ENCODE results near the gene UFSP1.
"Not testable (repeated sequence)": the region's sequence is repeated elsewhere in the genome, so short reads cannot be mapped to it uniquely, and the experiment has no call there.

The UFSP1 gene

DNA sequence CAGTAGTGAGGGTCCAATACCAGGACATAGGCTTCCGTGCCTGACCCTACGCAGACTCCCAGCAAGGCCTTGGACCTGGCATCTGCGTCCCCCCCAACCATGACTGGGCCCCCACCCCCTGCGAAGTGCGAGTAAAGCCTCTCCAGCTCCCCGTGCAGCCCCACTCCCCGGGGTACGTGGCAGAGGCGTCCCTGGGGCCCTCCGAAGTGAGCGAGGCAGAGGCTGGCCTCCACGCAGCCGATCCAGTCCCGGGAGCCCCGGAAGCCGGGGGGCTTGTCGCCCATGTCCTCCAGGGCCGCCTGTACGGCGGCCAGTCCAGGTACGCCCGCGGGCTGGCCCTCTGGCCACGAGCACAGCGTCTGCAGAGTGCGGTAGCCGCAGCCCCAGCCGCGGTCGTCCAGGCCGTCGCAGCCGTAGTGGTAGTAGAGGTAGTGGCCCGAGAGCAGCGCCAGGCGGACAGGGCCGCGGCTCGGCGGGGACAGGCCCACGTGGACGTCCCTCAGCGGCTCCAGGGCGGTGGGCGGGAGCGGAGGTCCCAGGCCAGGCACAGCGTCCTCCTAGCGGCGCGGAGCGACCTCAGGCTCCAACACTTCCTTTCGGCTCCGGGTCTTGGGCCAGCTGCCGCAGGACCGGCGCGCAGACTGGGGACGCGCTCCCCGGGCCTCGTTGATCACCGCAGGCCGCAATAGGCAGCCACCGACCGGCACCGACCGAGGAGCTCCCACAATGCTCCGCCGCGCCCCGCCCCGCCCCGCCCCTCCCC is at the start of gene UFSP1:
UFSP1 (minus strand) TSS at position 728 of the 763 bp plus-strand sequence; CDS start at position 284, 444 bp downstream.
- no peak for DNase-seq

DNA sequence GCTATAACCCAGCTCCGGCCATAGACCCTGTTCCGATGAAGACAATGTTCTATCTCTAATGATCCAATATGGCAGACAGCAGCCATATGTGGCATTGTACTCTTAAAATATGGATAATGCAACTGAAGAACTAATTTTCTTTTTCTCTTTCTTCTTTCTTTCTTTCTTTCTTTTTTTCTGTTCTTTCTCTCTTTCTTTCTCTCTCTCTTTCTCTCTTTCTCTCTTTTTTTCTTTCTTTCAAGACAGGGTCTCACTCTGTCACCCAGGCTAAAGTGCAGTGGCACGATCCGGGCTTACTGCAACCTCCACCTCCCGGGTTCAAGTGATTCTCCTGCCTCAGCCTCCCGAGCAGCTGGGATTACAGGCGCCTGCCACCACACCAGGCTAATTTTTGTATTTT is 46.7 kb upstream of the UFSP1 start:
- not testable (repeated sequence) for DNase-seq

DNA sequence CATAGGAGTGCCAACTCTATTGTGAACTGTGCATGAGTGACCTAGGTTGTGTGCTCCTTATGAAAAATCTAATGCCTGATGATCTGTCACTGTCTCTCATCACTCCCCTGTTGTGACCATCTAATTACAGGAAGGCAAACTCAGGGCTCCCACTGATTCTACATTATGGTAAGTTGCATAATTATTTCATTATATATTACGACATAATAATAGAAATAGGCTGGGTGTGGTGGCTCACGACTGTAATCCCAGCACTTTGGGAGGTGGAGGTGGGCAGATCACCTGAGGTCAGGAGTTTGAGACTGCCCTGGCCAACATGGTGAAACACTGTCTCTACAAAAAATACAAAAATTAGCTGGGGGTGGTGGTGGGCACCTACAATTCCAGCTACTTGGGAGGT is 45.9 kb upstream of the UFSP1 start:
- DNase-seq = not testable (repeated sequence)

DNA sequence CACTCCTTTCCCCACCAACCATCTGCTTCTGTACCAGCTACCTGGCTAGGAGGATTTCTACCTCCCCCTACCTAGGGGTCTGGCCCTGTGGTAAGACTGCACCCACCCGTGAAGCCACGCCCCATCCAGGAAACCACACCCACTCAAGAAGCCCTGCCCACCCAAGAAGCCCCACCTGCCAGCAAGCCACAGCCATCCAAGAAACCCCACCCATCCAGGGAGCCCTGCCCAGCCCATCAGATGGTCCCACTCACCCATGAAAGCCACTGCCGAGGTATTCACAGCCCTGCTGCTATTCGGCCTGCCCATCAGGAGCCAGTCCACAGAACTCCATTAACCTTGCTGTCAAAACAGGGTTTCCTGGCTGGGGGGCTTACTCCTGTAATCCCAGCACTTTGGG is 44.2 kb upstream of the UFSP1 start:
- no peak for DNase-seq

DNA sequence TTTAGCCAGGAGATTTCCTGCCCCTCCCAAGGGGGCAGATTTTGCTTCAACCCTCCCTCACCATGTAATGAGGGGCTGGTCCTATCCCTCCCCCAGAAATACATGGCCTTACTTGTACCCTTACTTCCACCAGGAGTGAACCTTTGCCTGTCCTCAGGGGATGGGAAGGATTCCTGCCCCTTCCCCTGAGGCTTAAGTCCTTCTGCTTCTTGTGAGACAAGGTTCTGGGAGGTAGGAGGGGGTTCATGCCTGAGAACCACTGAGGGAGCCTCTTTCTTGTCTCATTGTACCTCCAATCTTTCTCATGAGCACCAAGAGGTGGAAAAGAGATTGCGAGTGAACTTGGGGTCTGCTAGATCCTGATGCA is 40.3 kb upstream of the UFSP1 start:
- no peak for DNase-seq

DNA sequence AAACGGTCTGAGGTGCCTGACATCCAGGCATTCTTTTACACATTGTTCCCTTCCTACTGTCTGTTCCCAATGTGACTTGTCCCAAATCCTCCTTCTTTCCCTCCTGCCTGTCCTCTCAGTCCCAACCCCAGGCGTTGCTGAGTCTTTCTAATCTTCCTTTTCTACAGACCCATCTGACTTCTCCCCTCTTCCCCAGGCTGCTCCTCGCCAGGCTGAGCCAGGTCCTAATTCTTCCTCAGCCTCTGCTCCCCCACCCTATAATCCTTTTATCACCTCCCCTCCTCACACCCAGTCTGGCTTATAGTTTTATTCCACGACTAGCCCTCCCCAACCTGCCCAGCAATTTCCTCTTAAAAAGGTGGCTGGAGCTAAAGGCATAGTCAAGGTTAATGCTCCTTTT is 34.1 kb upstream of the UFSP1 start:
- DNase-seq = not testable (repeated sequence)

DNA sequence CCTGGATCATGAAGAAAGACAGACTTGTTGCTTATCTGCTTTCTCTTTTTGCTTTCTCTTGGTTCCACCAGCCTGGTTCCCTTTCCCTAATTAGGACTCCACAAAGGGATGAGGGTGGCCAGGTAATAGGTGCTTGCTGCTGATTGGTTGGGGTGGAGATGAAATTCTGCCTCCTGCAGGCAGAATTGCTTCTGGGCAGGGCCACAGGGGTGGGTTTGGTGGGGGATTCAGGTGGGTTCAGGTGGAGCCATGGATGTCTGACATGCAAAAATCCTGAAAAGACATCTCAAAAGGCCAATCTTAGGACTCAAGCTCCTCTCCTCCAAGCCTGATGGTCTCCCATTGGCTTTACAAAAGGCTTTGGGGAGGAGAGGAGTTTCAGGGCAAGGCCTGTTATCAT is 31.5 kb upstream of the UFSP1 start:
- DNase-seq = no peak

DNA sequence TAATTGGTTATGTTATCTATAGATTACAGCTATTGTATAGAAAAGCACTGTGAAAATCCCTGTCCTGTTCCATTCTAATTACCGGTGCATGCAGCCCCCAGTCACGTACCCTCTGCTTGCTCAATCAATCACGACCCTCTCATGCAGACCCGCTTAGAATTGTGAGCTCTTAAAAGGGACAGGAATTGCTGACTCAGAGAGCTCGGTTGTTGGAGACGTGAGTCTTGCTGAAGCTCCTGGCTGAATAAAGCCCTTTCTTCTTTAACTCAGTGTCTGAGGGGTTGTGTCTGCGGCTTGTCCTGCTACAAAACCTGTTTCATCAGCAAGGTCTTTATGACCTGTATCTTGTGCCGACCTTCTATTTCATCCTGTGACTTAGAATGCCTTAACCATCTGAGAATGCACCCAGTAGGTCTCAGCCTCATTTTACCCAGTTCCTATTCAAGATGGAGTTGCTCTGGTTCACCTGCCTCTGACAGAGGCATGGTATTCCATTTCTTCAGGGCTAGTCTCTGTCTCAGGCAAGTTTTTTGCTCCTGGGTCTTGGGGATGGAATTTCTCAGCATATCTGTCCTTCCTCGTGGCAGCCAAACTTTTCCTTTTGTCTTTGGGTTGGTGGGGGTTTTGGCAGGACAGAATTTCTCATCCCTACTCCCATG is 30.4 kb upstream of the UFSP1 start:
- not testable (repeated sequence) for DNase-seq

DNA sequence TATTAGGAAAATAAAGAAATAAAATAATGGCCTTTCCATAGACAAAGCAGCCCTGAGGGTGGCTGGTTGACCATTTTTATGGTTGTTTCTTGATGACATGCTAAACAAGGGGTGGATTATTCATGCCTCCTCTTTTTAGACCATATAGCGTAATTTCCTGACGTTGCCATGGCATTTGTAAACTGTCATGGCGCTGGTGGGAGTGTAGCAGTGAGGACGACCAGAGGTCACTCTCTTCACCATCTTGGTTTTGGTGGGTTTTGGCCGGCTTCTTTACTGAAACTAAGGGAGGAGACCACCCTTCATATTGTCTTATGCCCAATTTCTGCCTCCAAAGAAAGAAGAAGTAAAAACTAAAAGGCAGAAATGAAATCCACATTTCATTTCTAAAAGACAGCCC is 29.8 kb upstream of the UFSP1 start:
- DNase-seq = not testable (repeated sequence)

DNA sequence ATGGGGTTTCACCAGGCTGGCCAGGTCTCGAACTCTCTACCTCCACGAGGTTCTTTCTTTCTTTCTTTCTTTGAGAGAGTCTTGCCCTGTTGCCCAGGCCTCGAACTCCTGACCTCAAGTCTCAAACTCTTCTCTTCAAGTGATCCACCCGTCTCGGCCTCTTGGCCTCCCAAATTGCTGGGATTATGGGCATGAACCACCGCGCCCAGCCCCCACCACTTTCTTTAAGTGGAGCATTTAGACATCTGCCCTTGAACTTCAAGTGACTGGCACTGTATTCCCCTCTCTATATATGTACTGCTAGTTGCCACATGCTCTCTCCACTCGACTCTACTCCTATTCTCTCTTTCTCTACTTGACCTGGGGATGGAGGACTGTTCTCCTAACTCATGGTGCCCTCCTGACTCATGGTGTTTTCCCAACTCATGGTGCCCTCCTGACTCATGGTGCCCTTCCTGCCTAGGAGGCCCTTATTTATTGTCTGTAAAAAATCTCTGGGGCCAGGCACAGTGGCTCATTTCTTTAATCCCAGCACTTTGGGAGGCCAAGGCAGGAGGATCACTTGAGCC is 25.4 kb upstream of the UFSP1 start:
- no peak for DNase-seq

DNA sequence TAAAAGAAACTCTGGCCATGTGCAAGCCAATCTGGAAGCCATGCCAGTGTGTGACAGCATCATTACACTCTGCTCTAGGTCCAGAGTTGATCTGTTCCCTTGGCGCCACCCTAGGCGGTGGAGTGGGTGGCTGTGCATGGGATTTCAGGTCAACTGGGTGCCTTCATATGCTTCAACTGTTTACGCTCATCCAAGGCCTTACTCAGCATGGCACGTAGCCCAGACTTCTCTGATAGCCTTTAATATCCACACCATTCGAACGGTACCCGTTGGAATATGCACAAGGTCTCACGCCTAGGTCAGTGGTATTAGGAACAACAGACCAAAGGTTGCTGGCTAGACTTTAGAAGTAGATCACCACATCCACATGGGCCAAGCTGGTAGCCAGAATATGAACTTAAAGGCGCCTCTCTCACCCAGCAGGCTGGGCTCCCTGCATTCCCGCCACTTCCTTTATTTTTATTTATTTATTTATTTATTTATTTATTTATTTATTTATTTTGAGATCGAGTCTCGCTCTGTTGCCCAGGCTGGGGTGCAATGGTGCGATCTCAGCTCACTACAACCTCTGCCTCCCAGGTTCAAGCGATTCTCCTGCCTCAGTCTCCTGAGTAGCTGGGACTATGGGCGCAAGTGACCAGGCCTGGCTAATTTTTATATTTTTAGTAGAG is 24.8 kb upstream of the UFSP1 start:
- DNase-seq = no peak

DNA sequence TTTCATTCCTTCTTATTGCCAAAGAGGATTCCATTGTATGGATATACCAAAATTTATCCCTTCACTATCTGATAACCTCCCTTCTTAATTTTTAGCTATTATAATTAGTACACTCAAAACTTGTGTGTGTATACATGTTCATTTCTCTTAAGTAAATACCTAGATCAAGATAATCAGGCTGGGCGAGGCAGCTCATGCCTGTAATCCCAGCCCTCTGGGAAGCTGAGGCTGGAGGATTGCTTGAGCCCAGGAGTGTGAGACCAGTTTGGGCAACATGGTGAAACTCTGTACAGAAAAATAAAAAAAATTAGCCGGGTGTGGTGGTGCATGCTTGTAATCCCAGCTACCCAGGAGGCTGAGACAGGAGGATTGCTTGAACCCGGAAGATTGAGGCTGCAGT is 22.0 kb upstream of the UFSP1 start:
- no peak for DNase-seq

DNA sequence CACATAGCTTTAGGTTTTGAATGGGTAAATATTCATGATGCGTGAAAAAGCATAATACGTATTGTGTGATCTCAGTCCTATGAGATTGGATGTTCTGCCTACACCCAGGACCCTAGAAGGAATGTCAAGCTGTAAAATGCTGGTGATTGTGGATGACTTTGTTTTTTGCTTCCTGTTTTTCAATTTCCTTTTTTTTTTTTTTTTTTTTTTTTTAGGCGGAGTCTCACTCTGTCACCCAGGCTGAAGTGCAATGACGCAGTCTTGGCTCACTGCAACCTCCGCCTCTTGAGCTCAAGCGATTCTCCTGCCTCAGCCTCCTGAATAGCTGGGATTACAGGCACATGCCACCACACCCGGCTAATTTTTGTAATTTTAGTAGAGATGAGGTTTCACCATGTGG is 20.9 kb upstream of the UFSP1 start:
- not testable (repeated sequence) for DNase-seq

DNA sequence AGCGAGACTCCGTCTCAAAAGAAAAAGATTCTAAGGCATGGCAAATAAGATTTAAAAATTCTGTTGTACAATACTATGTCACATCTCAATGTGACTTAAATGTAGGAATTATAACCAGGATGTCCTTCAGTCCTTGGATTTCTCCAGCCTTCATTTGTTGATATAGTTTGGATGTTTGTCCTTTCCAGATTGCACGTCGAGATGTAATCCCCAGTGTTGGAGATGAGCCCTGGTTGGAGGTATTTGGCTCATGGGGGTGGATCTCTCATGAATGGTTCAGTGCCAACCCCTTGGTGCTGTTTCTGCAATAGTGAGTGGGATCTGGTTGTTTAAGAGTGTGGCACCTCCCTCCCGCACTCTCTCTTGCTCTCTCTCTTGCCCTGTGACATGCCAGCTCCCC is 19.0 kb upstream of the UFSP1 start:
- DNase-seq = no peak

DNA sequence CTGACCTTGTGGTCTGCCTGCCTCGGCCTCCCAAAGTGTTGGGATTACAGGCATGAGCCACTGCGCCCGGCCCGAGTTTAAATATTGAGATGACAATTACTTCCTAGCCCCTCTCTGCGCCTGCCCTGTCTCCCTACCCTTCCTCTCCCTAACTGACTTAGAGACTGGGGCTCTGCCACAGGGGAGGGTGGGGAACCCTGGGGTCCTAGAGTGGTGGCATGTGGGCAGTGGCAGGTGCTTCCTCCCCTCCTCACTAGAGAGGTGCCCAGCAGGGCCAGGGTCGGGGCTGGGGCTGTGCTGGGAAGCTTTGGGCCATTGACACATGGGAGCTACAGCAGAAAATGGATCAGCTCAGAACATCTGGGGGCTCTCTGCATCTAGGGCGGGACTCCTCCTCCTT is 13.1 kb upstream of the UFSP1 start:
- no peak for DNase-seq

DNA sequence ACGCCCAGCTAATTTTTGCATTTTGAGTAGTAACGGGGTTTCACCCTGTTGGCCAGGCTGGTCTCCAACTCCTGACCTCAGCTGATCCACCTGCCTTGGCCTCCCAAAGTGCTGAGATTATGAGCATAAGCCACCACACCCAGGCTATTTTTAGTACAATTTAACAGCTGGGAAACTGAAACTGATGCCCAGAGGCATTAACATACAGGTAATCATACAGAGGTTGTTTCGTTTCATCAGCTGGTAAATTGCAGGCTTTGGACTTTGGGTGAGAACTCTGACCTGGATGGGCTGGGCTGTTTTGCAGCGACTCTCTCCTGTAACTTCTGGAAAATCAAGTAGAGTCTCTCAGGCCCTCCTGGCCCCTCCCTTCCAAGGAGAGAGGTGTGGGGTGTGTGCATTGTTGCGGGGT is 12.4 kb upstream of the UFSP1 start:
- DNase-seq = no peak

DNA sequence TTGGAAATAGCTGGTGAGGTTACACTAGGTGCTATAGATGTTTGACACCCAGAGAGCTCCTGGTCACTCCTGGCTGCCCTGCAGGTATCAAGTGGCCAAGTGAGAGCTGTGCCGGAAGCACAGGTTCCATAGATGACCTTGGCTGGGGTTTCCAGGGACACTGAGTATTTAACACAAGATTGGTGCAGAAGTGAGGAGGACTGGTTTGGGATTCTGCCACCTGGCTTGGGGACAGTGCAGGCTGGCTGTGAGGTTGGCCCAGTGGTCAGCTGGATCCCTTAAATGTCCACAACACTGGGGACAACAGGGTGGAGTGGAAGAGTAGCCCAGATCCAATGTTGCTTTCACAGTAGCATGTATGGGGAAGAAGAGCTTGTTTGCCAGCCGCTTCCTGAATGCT is 11.5 kb upstream of the UFSP1 start:
- no peak for DNase-seq

DNA sequence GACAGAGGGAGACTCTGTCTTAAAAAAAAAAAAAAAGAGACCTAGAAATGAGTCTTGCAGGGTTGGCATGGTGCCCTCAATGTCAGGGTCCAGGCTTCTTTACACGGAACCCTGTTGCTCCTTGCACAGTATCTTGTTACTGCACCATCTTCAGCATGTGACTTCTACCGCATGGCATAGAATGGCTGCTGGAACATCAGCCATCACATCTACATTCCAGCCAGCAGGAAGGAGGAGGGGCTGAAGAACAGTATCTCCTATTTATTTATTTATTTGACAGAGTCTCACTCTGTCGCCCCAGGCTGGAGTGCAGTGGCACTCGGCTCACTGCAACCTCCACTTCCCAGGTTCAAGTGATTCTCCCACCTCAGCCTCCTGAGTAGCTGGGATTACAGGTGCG is 9.9 kb upstream of the UFSP1 start:
- no peak for DNase-seq

DNA sequence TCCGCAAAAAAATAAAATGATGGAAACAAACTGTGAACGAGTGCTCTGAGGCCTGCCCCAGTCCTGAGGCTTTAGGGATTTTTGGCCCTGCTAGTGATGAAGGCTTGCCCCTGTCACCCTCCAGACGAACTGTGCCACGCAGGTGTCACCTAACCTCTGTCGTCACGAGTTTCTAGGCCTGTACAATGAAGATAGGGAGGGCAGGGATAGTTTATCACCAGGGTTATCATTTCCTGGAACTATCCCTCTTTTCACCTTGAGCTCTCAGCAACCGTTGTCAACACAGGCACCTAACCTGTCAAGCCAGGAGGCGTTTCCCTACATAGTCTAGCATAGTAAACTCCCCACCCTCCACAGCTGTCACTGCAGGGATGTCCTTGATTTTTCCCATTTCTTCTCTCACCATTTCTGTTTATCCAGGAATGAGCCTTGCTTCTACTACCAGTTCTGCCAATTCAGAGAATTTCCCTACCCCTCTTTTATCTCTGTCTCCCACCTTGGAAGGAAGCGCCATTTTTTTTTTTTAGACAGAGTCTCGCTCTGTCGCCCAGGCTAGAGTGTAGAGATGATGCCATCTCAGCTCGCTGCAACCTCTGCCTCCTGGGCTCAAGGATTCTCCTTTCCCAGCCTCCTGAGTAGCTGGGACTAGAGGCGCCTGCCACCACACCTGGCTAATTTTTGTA is 8.4 kb upstream of the UFSP1 start:
- no peak for DNase-seq

DNA sequence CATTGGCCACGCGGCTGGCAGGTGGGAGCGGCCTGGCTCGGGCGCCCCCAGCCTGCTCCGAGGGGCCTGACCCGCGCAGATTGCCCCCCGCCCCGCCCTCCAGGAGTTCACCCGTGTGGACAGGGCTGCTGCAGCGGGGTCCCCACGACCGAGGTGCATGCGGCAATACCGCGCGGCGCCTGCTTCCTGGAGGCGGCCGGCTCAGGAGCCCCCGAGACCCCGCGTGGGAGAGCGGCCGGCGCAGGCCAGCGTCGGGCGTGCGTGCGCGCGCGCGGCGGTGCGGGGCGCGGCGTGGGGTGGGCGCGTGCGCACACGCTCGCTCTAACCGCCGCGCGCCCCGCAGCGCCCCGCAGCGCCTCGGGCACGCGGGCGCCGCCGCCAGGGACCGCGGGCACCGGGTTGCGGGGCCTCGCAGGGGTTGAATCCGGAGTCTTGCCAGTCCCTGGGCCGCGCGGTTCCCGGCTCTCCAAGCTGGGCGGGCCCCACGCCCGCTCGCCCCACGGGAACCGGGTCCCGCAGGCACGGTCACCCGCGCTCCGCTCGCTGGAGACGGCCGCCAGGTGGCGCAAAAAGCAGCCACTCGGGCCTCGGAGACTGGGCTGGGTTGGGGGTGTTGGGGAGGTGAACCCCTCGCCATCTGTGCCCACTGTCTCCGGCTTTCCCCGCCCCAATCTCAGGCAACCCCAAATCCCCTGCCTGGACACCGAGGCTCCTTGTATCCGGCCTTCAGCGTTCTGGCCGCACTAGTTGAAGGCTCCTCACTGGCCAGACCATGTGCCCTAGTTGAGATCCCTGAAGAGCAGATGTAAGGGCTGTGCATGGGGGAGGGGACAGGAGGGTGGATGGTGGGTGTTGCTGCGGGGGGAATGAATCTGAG is 7.5 kb upstream of the UFSP1 start:
- no peak for DNase-seq

DNA sequence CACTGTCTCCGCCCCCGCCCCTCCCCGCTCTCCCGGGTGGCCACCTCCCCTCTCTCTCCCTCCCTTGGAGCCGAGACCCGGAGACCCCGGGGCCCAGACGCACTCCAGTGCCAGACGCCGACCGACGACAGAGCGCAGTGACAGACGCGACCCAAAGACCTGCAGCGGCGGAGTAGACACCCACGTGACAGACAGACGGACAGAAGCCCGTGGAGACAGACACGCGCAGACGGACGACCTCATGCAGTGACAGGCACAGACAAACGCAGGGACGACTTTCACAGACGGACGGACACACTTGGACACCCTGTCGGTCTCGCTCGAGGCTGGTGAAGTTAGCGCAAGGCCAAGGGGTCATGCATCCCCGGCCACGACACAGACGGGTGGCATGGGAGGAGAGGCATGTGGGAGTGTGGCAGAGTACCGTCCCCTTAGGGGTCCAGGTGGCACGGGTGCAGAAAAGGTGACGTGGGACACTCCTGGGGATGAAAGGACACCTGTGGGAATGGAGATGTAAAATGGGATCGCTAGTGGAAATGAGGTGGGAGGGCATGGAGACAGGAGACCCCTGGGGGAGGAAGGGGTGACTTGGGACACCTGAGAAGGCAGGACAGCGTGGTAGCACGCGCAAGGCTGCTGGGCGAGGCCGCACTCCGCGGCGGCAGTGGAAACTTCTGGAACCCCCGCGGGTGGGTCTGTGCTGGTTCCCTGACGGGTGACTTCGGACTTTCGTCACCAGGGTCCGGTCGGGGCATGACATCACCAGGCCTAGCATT is 6.6 kb upstream of the UFSP1 start:
- DNase-seq = no peak

DNA sequence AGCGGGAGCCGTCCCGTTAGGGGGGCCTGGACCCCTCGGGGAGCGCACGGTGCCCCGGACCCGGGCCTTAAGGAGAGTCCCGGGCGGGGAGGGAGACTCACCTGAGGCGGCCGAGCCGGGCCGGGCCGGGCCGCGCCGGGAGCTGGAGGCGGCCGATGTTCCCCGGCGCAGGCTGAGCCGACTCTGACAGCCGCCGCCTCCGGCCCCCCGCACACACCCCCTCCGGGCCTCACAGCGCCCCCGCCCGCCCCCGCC is 6.1 kb upstream of the UFSP1 start, which contains the start of gene ACHE:
ACHE (minus strand) TSS at position 188 of the 255 bp plus-strand sequence. CDS start 1,656 bp downstream, outside the sequence.
- no peak for DNase-seq

All from NCI-H1417 treated with DMSO at 0.1 percent for 48 hours (cell line).